Tibial nerve (tissue), 4 donors: Measurements from ENCODE around the gene CC2D2B. TPM values are rescaled to one million over a fixed set of nuclear protein-coding genes. Genes with fewer than 3 reads are reported as not detected.
A peak's percentile ranks its signal among the peaks of the same experiment; 100 is the strongest.
"Not testable (repeated sequence)": the region's sequence is repeated elsewhere in the genome, so short reads cannot be mapped to it uniquely, and the experiment has no call there.

Experiments
- DNase-seq, 2 donors: peaks; one replicate each; pipeline ENCODE4 v3.0.0-alpha.2; 2019; ENCODE audit warnings: low spot score in 2 of 2
- H3K27ac ChIP-seq, 4 donors: fragments of 200-600 bp; sonication (generic) in 3 of 4; one replicate each; pipeline ENCODE4 v1.5.1; 2017 to 2019; ENCODE audit warnings: mild to moderate bottlenecking in 1 of 4
- H3K27me3 ChIP-seq, 2 donors: fragments of 200-600 bp; sonication (generic) in 1 of 2; one replicate each; pipeline versions ENCODE4 v1.5.1 to v1.6.0; 2017 to 2019
- H3K36me3 ChIP-seq, 3 donors: fragments of 200-600 bp; sonication (generic); one replicate each; pipeline ENCODE4 v1.5.1; 2018 to 2019
- H3K4me1 ChIP-seq, 4 donors: fragments of 200-600 bp; sonication (generic) in 3 of 4; one replicate each; pipeline ENCODE4 v1.5.1; 2017 to 2019
- H3K4me3 ChIP-seq, 4 donors: fragments of 200-600 bp; sonication (generic) in 3 of 4; one replicate each; pipeline ENCODE4 v1.5.1; 2017 to 2019; ENCODE audit warnings: mild to moderate bottlenecking in 1 of 4, moderate library complexity in 1 of 4
- H3K9me3 ChIP-seq, 4 donors: fragments of 200-600 bp; sonication (generic) in 3 of 4; one replicate each; pipeline ENCODE4 v1.5.1; 2017 to 2019
- CTCF ChIP-seq, 5 experiments: fragments of 200-600 bp in 3 of 5; fragments of 450-650 bp in 2 of 5; sonication (generic) in 3 of 5; IDR thresholded peaks; one replicate each; pipeline ENCODE4 v1.5.1; 2016 to 2019; ENCODE audit warnings: antibody characterized with exemption in 5 of 5, mild to moderate bottlenecking in 3 of 5, moderate library complexity in 2 of 5
- EP300 ChIP-seq, 2 donors: sonication (generic); formaldehyde crosslinking; IDR thresholded peaks; one replicate each; pipeline ENCODE4 v1.6.1; 2017; ENCODE audit warnings: antibody characterized with exemption in 2 of 2, mild to moderate bottlenecking in 1 of 2
- POLR2A ChIP-seq, 2 donors: fragments of 450-650 bp; IDR thresholded peaks; one replicate each; pipeline ENCODE4 v1.6.1; 2017; ENCODE audit warnings: antibody characterized with exemption in 2 of 2, mild to moderate bottlenecking in 2 of 2, moderate library complexity in 2 of 2
- WGBS, 2 donors: methylation state at CpG; one replicate each; pipeline ENCODE4 v1.1.5; 2018; 5-methylcytosine and 5-hydroxymethylcytosine counted together
- total RNA-seq, 4 donors: library from RNA; depleted of rRNA; stranded (reverse); fragments of >200 nt; gene quantifications; one replicate each; pipeline ENCODE4 v1.1.0, GENCODE V29; 2016

Gene CC2D2B
- total RNA-seq, 4 donors from 2014 or later, result 1.1 to 23.7 (median 1.8) TPM; not detected in 1

DNA sequence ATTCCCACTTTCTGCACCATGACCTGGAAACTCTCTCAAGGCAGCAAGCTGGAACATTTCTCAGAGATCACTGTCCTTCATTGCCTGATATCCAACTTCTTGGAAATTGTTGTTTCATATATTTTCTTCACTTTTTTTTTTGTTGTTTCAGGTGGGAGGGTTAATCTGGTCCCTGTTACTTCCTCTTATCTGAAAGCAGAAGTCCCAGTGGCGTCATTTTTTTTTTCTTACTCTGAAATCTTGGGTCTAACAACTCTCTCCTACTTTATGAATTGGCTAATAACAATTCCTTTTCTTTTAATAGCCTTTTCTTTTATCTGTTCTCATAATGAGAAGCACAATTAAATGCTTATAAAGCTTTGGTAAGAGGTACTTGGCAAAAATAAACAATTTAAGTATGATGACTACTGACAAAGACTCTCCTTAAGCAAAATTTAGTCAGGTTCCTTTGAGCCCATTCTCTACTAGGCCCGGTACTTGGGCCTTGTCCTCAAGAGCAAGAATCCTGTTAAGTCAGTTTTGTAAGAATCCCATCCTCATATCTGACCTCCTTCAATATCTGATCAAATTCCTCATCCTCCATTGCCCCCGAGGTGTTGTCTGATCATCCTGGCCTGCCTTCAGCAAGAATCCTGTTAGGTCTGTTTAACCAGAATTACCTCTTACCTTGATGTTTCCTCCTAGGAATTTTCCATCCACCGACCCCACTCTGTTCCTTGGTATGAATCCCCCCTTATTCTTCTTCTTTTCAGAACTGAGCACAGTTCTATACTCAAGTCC is 11.5 kb upstream of the CC2D2B start:
- TF ChIP-seq EP300 (IDR thresholded peaks at IDR 0.05) (no peak), POLR2A (IDR thresholded peaks at IDR 0.05) (no peak), CTCF (IDR thresholded peaks at IDR 0.05) (no peak)
- H3K4me1 ChIP-seq, result no peaks in the 10 kb centered on the region
- WGBS, 2 donors, result 92 to 95% methylated on average over 4 of the region's 4 CpGs
- peaks cover 0 to 86% (median 0%) of the 10 kb centered on the region in 3 donors for H3K36me3 ChIP-seq
- DNase-seq, result no peak
- no peaks in the 10 kb centered on the region for H3K9me3 ChIP-seq
- no peak overlapping the region for H3K4me3 ChIP-seq
- no peak overlapping the region for H3K27ac ChIP-seq
- H3K27me3 ChIP-seq, result no peaks in the 10 kb centered on the region

- H3K27ac ChIP-seq, H3K9me3 ChIP-seq, DNase-seq, H3K27me3 ChIP-seq, H3K4me3 ChIP-seq: not testable (repeated sequence)
- H3K4me1 ChIP-seq, result peaks cover 0 to 10% (median 0%) of the 10 kb centered on the region in 4 donors
- 95 to 96% methylated on average over 12 of the region's 12 CpGs for WGBS, 2 donors
- peaks cover 0 to 26% (median 0%) of the 10 kb centered on the region in 3 donors for H3K36me3 ChIP-seq
Observed at GRCh38 chr10:95905897-95906580, 1.7 kb upstream of the CC2D2B start.

DNA sequence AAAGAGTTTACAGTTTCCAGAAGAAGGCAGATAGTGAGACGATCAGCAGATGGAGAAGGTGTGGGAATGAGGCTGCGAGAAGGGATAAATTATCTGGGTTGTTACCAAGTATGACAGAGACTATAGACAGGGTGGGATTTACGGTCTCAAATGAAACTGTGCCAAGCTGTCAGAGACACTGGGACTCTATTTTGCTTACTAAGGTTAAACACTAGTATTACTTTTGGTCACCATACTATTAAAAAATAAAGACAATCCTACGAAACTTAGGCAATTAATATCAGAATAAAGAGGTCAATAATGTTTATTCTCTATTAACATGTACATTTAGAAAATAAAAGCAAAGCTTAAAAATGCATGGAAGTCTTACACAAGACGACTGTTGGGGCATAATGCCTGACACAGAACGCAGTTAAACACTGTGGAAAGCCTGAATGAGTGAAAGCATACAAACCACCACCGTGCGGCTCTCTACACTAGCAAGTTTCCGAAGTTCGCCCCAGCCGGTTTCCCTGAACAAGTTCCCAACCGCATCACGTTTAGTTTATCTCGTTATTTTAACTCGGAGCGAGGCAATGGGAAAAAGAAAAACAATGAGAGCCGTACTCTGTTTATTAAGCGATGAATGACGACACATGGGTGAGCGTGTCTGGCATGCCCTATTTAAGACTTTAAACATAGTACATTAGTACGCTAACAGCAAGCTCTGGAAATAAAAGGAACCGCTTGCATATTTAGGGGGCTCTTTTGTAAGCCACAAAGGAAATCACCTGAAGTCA is 909 bp upstream of the CC2D2B start:
- Histone ChIP-seq H3K4me1 (peaks cover 0 to 10% (median 0%) of the 10 kb centered on the region in 4 donors), H3K4me3 (peak overlapping the region; percentile 52 to 80 (median 64)), H3K27ac (peak overlapping the region; percentile 44 to 86 (median 82)), H3K9me3 (no peaks in the 10 kb centered on the region), H3K36me3 (peaks cover 0 to 26% (median 0%) of the 10 kb centered on the region in 3 donors), H3K27me3 (no peaks in the 10 kb centered on the region)
- TF ChIP-seq CTCF (IDR thresholded peaks at IDR 0.05) (no peak), EP300 (IDR thresholded peaks at IDR 0.05) (no peak), POLR2A (IDR thresholded peaks at IDR 0.05) (no peak)
- DNase-seq, result peak; percentile 16 to 40
- 11 to 12% methylated on average over 22 of the region's 22 CpGs for WGBS, 2 donors

- DNase-seq, result no peak
- Histone ChIP-seq H3K4me3 (peak overlapping the region in 2 of 4 donors; percentile 71 to 80), H3K27me3 (no peaks in the 10 kb centered on the region), H3K27ac (peak overlapping the region in 1 of 4 donors; percentile 86), H3K9me3 (no peaks in the 10 kb centered on the region), H3K36me3 (peaks cover 0 to 15% (median 0%) of the 10 kb centered on the region in 3 donors), H3K4me1 (peaks cover 0 to 10% (median 0%) of the 10 kb centered on the region in 4 donors)
- WGBS, 2 donors, result 46 to 63% methylated on average over 4 of the region's 4 CpGs
- TF ChIP-seq EP300 (IDR thresholded peaks at IDR 0.05) (no peak), POLR2A (IDR thresholded peaks at IDR 0.05) (no peak), CTCF (IDR thresholded peaks at IDR 0.05) (no peak)
Observed at GRCh38 chr10:95908450-95908849, 675 bp downstream of the CC2D2B start.

GRCh38 chr10:95909561-95909960 is 1.8 kb downstream of the CC2D2B start:
- no peak for TF ChIP-seq EP300 (IDR thresholded peaks at IDR 0.05)
- TF ChIP-seq POLR2A (IDR thresholded peaks at IDR 0.05), result no peak
- no peak for TF ChIP-seq CTCF (IDR thresholded peaks at IDR 0.05)
- no peak for DNase-seq
- H3K9me3 ChIP-seq, result no peaks in the 10 kb centered on the region
- peaks cover 0 to 4% (median 0%) of the 10 kb centered on the region in 3 donors for H3K36me3 ChIP-seq
- peaks cover 0 to 10% (median 0%) of the 10 kb centered on the region in 4 donors for H3K4me1 ChIP-seq
- H3K4me3 ChIP-seq, result no peak overlapping the region
- 85 to 93% methylated on average over 2 of the region's 2 CpGs for WGBS, 2 donors
- H3K27me3 ChIP-seq, result no peaks in the 10 kb centered on the region
- H3K27ac ChIP-seq, result no peak overlapping the region

GRCh38 chr10:95916039-95916438 is 8.3 kb downstream of the CC2D2B start:
- not testable (repeated sequence) for H3K27ac ChIP-seq, H3K9me3 ChIP-seq, H3K27me3 ChIP-seq, DNase-seq, H3K4me1 ChIP-seq, H3K4me3 ChIP-seq
- peaks cover 0 to 10% (median 0%) of the 10 kb centered on the region in 3 donors for H3K36me3 ChIP-seq
